HL-60 (cell line): ENCODE results near the gene TENM3.

ENCODE experiments used
- DNase-seq, 2 experiments: peaks; one replicate each; pipeline ENCODE4 v3.0.0-alpha.2; 2010 to 2020; ENCODE audit warnings: low read depth in 1 of 2, low spot score in 1 of 2
- H3K27ac ChIP-seq: fragments of 250-450 bp; sonication (Bioruptor Pico); replicated peaks from 2 replicates; pipeline ENCODE4 v1.5.1; 2020; ENCODE audit warnings: mild to moderate bottlenecking, moderate library complexity
- H3K27me3 ChIP-seq: fragments of 250-450 bp; sonication (Bioruptor Pico); 2 replicates; pipeline ENCODE4 v1.5.1; 2021; ENCODE audit warnings: mild to moderate bottlenecking, moderate library complexity; ENCODE audit not compliant: insufficient read depth, poor library complexity, severe bottlenecking
- H3K4me3 ChIP-seq: replicated peaks from 2 replicates; pipeline ENCODE4 v1.5.1; 2011; ENCODE audit warnings: mild to moderate bottlenecking, control low read depth, low read length; ENCODE audit not compliant: insufficient read depth
- GABPA ChIP-seq: IDR thresholded peaks from 2 replicates; pipeline ENCODE4 v1.6.1; 2012; ENCODE audit warnings: low read depth
- POLR2AphosphoS5 ChIP-seq: IDR thresholded peaks from 2 replicates; pipeline ENCODE4 v1.6.1; 2012; ENCODE audit warnings: low read depth
- SPI1 ChIP-seq: IDR thresholded peaks from 2 replicates; pipeline ENCODE4 v1.6.1; 2012; ENCODE audit warnings: low read depth, mild to moderate bottlenecking, borderline replicate concordance
- TF ChIP-seq, protein P1 (sequence below): IDR thresholded peaks from one replicate; pipeline ENCODE4 v1.5.1; 2011; ENCODE audit warnings: low read length, control low read depth, inconsistent platforms; ENCODE audit not compliant: insufficient read depth
- TF ChIP-seq, protein P2 (sequence below): IDR thresholded peaks from 2 replicates; pipeline ENCODE4 v1.6.1; 2012; ENCODE audit warnings: low read depth; ENCODE audit not compliant: insufficient replicate concordance

TENM3 gene

GRCh38 chr4:182495645-182496385 is 252.6 kb downstream of the TENM3 start:
- TF ChIP-seq SPI1: no peak
- TF ChIP-seq, protein P1, sequence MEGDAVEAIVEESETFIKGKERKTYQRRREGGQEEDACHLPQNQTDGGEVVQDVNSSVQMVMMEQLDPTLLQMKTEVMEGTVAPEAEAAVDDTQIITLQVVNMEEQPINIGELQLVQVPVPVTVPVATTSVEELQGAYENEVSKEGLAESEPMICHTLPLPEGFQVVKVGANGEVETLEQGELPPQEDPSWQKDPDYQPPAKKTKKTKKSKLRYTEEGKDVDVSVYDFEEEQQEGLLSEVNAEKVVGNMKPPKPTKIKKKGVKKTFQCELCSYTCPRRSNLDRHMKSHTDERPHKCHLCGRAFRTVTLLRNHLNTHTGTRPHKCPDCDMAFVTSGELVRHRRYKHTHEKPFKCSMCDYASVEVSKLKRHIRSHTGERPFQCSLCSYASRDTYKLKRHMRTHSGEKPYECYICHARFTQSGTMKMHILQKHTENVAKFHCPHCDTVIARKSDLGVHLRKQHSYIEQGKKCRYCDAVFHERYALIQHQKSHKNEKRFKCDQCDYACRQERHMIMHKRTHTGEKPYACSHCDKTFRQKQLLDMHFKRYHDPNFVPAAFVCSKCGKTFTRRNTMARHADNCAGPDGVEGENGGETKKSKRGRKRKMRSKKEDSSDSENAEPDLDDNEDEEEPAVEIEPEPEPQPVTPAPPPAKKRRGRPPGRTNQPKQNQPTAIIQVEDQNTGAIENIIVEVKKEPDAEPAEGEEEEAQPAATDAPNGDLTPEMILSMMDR: no peak
- TF ChIP-seq GABPA: no peak
- no peak for TF ChIP-seq POLR2AphosphoS5
- TF ChIP-seq, protein P2, sequence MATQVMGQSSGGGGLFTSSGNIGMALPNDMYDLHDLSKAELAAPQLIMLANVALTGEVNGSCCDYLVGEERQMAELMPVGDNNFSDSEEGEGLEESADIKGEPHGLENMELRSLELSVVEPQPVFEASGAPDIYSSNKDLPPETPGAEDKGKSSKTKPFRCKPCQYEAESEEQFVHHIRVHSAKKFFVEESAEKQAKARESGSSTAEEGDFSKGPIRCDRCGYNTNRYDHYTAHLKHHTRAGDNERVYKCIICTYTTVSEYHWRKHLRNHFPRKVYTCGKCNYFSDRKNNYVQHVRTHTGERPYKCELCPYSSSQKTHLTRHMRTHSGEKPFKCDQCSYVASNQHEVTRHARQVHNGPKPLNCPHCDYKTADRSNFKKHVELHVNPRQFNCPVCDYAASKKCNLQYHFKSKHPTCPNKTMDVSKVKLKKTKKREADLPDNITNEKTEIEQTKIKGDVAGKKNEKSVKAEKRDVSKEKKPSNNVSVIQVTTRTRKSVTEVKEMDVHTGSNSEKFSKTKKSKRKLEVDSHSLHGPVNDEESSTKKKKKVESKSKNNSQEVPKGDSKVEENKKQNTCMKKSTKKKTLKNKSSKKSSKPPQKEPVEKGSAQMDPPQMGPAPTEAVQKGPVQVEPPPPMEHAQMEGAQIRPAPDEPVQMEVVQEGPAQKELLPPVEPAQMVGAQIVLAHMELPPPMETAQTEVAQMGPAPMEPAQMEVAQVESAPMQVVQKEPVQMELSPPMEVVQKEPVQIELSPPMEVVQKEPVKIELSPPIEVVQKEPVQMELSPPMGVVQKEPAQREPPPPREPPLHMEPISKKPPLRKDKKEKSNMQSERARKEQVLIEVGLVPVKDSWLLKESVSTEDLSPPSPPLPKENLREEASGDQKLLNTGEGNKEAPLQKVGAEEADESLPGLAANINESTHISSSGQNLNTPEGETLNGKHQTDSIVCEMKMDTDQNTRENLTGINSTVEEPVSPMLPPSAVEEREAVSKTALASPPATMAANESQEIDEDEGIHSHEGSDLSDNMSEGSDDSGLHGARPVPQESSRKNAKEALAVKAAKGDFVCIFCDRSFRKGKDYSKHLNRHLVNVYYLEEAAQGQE: no peak
- H3K27ac ChIP-seq: no peak overlapping the region
- H3K27me3 ChIP-seq: no peaks in the 10 kb centered on the region
- no peak for DNase-seq
- no peak overlapping the region for H3K4me3 ChIP-seq

DNA sequence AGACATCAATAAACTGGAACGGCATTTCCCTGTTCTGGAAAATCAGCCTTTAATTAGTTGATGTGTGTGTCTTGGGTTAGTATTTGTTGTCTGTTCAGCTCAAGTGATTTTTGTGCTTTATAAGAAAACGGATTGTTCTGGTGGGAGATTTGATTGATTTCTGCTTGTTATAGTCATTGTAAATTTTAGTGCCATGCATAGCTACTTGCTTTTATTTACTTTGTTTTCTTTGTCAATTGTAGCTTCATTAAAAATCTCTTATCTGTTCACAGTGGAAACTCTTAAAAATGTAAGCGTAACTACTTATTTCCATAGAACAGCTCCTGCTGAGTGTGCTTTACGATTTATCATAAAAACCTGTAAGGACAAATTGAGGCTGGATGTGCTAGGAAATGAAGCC is 253.2 kb downstream of the TENM3 start:
- TF ChIP-seq, protein P2: no peak
- TF ChIP-seq SPI1: no peak
- H3K27me3 ChIP-seq: no peaks in the 10 kb centered on the region
- no peak overlapping the region for H3K4me3 ChIP-seq
- no peak for DNase-seq
- H3K27ac ChIP-seq: no peak overlapping the region

- no peak for DNase-seq
- Histone ChIP-seq H3K27me3 (no peaks in the 10 kb centered on the region), H3K4me3 (no peak overlapping the region), H3K27ac (no peak overlapping the region)
- TF ChIP-seq GABPA (no peak), SPI1 (no peak), POLR2AphosphoS5 (no peak)
- TF ChIP-seq, protein P1: no peak
- TF ChIP-seq, protein P2: no peak
Measured at GRCh38 chr4:182502064-182502463, 258.9 kb downstream of the TENM3 start.
